Midbrain (tissue), 1 donor: ENCODE results near the gene KLF12.

Experiments
- DNase-seq: peaks from one replicate; lab custom pipeline; 2025; lab: John Stamatoyannopoulos, UW

Gene KLF12

DNA sequence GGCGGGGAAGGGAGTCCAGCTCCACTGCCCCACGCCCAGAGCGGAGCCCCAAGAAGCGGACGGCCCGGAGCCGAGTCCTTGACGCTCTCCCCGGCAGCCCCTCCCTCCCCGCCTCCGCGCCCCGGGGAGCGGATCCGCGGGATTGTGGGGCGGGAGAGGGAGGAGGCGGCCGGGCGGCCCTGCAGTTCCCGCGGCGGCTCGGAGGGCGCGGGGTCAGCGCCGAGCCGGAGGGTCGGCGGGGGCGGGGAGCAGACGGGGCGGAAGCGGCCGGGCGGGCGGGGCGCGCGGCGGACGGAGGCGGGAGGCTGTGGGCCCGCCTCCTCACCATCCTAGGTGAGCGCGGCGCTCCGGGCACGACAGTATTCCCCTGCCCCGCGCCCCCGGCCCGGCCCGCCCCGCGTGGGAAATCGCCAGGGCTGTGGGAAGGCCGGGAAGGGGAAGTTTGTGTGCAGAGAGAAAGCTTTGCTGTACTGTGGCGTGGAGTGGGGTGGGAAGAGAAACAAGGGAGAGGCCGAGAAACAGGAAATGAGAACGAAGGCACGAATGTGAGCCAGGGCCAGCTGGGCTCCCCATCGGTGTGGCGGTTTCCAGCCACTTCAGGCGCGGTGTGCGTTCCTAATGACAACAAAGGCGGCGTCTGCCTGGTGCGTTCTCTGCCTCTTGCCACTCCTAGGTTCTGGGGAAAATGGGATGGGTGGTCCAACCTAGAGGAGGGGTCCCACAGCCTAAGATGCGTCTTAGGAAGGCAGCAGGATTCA, 1.3 kb upstream of the KLF12 start:
- DNase-seq: peak; percentile 42

DNA sequence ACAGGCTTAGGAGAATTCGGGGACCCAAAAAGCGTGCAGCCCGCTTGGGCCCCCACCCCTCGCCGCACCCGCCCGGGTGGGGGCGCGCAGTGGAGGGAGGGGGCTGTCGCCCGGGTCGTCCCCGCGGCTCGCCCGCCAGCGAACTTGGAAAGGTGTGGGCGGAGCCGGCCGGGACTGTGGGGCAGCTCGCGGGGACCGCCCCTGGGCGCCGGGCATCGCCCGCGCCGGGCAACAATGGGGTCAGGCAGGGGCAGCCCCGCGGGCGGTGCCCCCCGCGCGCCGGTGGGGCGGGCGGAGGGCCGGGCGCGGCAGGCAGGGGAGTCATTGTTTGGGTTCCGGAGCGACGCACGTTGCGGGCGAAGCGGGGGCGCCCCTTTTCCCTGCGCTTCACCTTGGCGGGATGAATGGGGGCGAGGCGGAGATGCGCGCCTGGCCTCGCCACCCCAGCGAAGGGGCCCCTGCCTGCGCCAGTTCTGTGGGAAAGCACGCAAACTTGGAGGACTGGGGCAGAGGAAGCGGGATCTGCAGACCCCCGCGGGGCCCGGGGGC, 647 bp upstream of the KLF12 start:
- no peak for DNase-seq

- DNase-seq: peak; percentile 77
These were observed 475 bp downstream of the KLF12 start for GRCh38 chr13:74133657-74134201.

DNA sequence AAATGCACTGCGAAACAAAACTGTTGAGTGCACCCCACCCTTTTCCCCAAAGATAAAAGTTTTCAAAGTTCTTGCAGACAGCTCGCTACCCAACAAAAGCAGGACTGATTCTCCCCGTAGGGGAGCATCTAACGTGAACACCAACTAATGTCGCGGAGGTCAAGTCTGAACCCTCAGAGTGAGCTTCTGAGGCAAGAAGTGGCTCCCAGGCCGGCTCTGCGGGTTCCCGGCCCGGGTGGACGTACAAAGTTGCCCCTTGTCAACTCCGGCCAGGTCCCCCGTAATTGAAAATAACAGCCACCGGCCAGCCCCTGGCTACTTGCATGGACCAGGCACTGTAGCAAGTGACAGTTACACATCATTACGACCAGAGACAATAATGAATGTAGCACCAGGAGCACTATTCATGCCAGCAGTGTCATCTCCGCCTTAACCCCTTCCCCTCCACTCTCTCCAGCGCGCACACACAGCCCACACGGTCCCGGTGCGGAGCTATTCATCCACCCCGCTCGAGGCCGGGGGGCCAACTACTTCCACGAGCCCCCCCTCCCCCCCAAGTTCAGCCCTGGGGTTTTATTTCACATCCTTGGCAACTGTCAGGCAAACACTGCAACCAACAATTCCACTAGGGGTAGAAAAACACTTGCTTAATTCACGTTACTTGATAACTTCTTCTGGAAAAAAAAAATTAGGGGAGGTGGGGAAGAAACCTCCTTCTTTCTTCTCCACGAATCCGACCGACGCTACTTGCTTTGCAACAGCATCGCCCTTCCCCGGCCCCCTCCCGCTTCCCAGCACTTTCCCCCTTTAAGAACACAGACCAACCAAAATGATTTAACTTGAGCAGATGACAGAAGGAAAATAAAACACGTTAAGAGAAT, 1.2 kb downstream of the KLF12 start:
- peak; percentile 38 for DNase-seq

GRCh38 chr13:74132152-74132775, 1.9 kb downstream of the KLF12 start:
- peak; percentile 25 for DNase-seq

DNA sequence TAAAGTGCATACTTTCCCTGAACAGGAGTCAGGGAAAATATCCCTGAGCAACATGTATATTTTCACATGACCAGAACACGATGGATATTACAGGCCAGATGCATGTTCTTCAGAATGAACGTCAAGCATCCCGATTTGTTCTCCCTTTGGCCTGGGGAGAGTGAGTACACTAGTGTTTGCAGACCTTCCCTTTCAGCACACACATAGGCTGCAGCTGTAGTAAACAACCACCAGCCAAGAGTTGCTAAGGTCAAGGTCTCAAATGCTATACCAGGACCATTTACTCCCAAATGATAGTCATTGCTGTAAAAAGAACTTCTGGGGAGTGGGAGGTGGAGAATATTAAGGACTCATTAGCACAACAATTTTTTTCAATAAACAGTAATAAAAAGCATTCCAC, 3.0 kb downstream of the KLF12 start:
- DNase-seq: peak; percentile 11

GRCh38 chr13:74129500-74130191, 4.6 kb downstream of the KLF12 start:
- no peak for DNase-seq

DNA sequence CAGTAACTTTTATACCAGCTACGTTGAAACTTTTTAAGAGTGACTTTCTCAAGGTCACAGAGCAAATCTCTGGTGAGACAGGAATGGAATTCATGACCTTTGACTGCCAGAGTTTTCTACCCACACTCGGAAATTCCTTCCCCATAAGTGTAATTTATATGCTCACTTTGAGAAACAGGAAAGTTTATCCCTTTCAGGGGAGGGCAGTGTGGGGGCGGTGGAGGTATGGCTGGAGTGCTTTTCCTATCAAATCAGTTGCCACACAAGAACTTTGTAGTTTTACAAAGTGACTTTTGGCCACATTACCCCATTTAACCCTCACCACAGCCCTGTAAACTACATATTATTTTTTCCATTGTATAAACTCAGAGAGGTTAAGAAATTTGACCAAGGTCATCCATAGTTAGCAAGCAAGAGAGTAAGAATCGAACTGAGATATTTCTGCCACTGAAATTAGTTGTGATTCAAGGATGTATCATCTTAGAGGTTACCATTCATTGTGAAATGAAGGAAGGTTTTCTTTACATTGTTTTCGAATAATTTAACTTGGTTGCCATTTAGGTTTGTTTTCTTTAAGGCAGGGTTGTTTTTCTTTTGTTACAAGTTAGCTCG, 5.9 kb downstream of the KLF12 start:
- no peak for DNase-seq

- no peak for DNase-seq
These were observed 15.9 kb downstream of the KLF12 start for GRCh38 chr13:74118328-74118727.

DNA sequence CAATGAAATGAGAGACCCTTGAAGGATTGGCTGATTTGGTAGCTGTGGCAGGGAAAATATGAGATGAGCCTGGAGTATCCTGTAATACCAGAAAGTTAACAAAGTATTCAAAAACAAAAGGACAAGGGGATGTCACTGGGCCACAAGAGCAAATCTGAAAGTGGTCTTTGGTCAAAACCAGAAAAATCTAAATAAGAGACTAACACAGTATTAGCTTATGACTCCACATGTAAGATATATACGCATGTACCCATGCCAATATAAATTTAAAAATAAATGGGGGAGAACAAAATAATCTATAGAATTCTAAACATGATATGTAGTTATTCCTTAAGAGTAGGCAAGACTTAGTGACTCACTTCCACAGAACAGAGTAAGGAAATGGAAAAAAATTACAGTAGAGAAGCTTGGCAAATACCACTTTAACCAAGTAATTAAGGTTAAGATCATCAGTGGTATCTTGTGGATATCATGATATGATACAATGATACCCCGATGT, 16.9 kb downstream of the KLF12 start:
- no peak for DNase-seq

DNA sequence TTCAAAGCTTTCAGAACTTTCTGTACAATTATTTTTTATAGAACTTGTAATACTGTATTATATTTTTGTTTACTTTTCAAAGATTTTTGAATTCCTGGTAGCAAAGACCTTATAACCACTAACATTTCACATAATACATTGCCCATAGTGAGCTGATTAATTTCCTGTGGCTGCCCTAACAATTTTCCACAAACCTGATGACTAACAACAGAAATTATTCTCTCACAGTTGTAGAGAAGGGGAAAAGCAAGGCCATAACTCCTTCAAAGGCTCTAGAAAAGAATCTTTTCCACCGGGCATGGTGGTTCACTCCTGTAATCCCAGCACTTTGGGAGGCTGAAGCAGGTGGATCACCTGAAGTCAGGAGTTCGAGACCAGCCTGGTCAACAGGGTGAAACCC, 19.1 kb downstream of the KLF12 start:
- no peak for DNase-seq

- no peak for DNase-seq
These were observed 19.6 kb downstream of the KLF12 start for GRCh38 chr13:74114641-74115040.

- no peak for DNase-seq
These were observed 20.0 kb downstream of the KLF12 start for GRCh38 chr13:74114202-74114601.

DNA sequence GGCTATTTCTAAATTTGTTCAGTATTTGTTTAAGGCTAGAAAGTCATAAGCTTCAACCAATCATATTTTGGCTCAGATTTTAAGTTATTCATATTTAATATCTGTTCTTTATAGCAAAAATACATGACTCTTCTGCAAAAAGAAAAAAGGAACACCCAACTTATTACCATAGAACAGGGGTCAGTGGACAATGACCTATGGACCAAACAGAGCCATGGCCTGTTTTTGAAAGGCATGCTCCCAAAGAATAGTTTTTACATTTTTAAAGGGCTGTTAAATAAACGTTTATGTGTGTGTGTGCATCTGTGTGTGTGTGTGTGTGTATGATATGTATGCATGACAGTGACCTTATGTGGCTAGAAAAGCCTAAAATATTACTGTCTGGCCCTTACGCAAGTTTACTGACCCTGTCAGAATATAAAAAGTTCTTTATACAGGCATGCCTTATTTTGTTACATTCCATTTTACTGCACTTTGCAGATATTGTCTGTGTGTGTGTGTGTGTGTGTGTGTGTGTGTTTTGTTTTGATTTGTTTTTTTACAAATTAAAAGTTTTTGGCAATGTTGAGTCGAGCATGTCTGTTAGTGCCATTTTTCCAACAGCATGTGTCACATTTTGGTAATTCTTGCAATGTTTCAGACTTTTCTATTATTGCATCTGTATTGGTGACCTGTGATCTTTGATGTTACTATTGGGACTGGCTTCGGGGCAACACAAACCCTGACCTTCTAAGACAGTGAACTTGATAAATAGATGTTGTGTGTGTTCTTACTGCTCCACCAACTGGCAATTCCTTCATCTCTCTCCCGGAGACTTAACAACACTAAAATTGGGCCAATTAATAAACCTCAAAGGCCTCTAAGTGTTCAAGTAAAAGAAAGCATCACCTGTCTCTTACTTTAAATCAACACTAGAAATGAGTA, 22.0 kb downstream of the KLF12 start:
- no peak for DNase-seq

DNA sequence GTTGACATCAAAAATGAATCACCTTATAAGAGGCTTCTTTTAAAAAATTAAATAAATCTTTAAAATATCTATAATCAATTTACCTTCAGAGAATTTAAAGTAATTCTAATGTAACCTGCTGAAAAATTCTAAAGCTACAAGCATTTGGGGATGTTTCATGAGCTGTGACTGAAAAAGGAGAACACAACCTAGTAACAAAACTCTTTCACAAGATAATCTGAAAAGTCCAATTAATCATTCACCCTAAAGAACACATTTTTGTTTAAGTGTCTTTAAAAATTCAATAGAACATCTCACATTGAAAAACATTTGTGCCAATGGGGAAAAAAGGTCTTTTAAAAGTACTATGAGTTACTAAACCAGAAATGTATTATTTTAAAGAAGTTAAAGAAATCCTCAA, 22.8 kb downstream of the KLF12 start:
- DNase-seq: no peak

- DNase-seq: no peak
These were observed 24.2 kb downstream of the KLF12 start for GRCh38 chr13:74110053-74110452.

DNA sequence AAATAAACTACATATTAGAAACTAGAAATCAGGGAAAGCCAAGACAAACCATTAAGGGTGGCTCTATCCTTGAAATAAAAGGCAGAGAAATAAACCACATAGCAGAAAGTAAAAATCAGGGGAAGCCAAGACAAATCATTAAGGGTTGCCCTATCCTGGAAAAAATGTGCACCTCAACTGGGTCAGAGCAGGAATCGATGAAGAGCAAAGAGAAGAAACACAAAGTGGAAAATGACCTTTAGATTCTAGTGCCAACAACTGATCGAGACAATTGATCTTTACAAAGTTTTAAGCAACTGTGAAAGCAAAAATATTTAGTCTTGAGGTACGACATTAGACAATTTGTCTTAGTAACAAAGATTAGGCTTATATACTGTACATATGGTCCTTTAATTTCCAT, 26.6 kb downstream of the KLF12 start:
- DNase-seq: no peak

DNA sequence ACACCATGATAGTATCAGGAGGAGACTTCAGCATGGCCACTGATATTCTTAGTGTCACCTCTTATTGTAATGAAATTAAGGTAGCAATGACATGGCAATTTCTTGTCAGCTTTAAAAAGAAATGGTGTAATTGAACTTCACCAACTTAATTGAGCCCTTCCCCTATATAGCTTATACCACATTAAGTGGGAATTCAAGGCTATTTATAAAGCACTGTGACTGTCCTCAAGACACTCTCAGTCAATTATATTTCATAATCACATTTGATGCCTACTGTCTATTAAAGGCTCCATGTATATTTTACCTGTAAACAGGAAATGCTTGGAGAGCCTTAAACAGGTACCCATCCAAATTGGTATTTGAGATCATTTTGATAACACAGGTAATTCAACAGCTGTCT, 28.3 kb downstream of the KLF12 start:
- DNase-seq: no peak

GRCh38 chr13:74104661-74105275, 29.4 kb downstream of the KLF12 start:
- no peak for DNase-seq
